ENCODE results near the gene CAMTA1. TPM values are rescaled to one million over a fixed set of nuclear protein-coding genes. Genes with fewer than 3 reads are reported as not detected.
"Not testable (repeated sequence)": the region's sequence is repeated elsewhere in the genome, so short reads cannot be mapped to it uniquely, and the experiment has no call there.

CAMTA1 gene
- total and polyA plus RNA-seq, 4 donors, result 90.5 to 236 (median 195) TPM

- no peak for DNase-seq (ENCODE audit: low read depth in 4 of 6, low spot score in 6 of 6)
- WGBS (ENCODE audit: insufficient coverage), result 85% methylated on average over 4 of the region's 15 CpGs
- H3K27ac ChIP-seq (ENCODE audit: low read depth, low read length), result no peak overlapping the region
These were observed 544.8 kb downstream of the CAMTA1 start for GRCh38 chr1:7329868-7330615.

GRCh38 chr1:7330726-7331125 lies 545.5 kb downstream of the CAMTA1 start:
- not testable (repeated sequence) for H3K27me3 ChIP-seq (ENCODE audit: control insufficient read depth, insufficient read depth, low read length); H3K36me3 ChIP-seq (ENCODE audit: control insufficient read depth, insufficient read depth, low read length); H3K27ac ChIP-seq (ENCODE audit: low read depth, low read length); H3K9me3 ChIP-seq (ENCODE audit: control insufficient read depth, insufficient read depth, low read length); H3K4me3 ChIP-seq (ENCODE audit: low read depth, low read length); DNase-seq (ENCODE audit: low read depth in 4 of 6, low spot score in 6 of 6)
- H3K4me1 ChIP-seq (ENCODE audit: control insufficient read depth, insufficient read depth, low read length), result peaks cover 22% of the 10 kb centered on the region
- 90% methylated on average over 2 of the region's 7 CpGs for WGBS (ENCODE audit: insufficient coverage)

More at GRCh38 chr1:7329868-7330615, 544.8 kb downstream of the CAMTA1 start:
- no peaks in the 10 kb centered on the region for H3K36me3 ChIP-seq (ENCODE audit: control insufficient read depth, insufficient read depth, low read length)
- peaks cover 18% of the 10 kb centered on the region for H3K4me1 ChIP-seq (ENCODE audit: control insufficient read depth, insufficient read depth, low read length)
- H3K4me3 ChIP-seq (ENCODE audit: low read depth, low read length), result no peak overlapping the region
- H3K9me3 ChIP-seq (ENCODE audit: control insufficient read depth, insufficient read depth, low read length), result no peaks in the 10 kb centered on the region
- H3K27me3 ChIP-seq (ENCODE audit: control insufficient read depth, insufficient read depth, low read length), result no peaks in the 10 kb centered on the region

GRCh38 chr1:7331926-7332535 lies 546.8 kb downstream of the CAMTA1 start:
- Histone ChIP-seq H3K4me3 (ENCODE audit: low read depth, low read length) (no peak overlapping the region), H3K27ac (ENCODE audit: low read depth, low read length) (no peak overlapping the region), H3K4me1 (ENCODE audit: control insufficient read depth, insufficient read depth, low read length) (peaks cover 31% of the 10 kb centered on the region), H3K36me3 (ENCODE audit: control insufficient read depth, insufficient read depth, low read length) (no peaks in the 10 kb centered on the region), H3K27me3 (ENCODE audit: control insufficient read depth, insufficient read depth, low read length) (no peaks in the 10 kb centered on the region), H3K9me3 (ENCODE audit: control insufficient read depth, insufficient read depth, low read length) (no peaks in the 10 kb centered on the region)
- no peak for DNase-seq (ENCODE audit: low read depth in 4 of 6, low spot score in 6 of 6)
- WGBS (ENCODE audit: insufficient coverage), result 50% methylated on average over 5 of the region's 9 CpGs

- H3K36me3 ChIP-seq (ENCODE audit: control insufficient read depth, insufficient read depth, low read length), result no peaks in the 10 kb centered on the region
- H3K4me3 ChIP-seq (ENCODE audit: low read depth, low read length), result no peak overlapping the region
- H3K27ac ChIP-seq (ENCODE audit: low read depth, low read length), result no peak overlapping the region
- no peak for DNase-seq (ENCODE audit: low read depth in 4 of 6, low spot score in 6 of 6)
- WGBS (ENCODE audit: insufficient coverage), result 85% methylated on average over 11 of the region's 11 CpGs
- no peaks in the 10 kb centered on the region for H3K9me3 ChIP-seq (ENCODE audit: control insufficient read depth, insufficient read depth, low read length)
- H3K27me3 ChIP-seq (ENCODE audit: control insufficient read depth, insufficient read depth, low read length), result no peaks in the 10 kb centered on the region
- peaks cover 31% of the 10 kb centered on the region for H3K4me1 ChIP-seq (ENCODE audit: control insufficient read depth, insufficient read depth, low read length)
These were observed 547.8 kb downstream of the CAMTA1 start for GRCh38 chr1:7333094-7333493.

GRCh38 chr1:7333620-7334019 lies 548.4 kb downstream of the CAMTA1 start:
- peaks cover 31% of the 10 kb centered on the region for H3K4me1 ChIP-seq (ENCODE audit: control insufficient read depth, insufficient read depth, low read length)
- no peaks in the 10 kb centered on the region for H3K36me3 ChIP-seq (ENCODE audit: control insufficient read depth, insufficient read depth, low read length)

GRCh38 chr1:7334475-7335035 lies 549.3 kb downstream of the CAMTA1 start:
- no peaks in the 10 kb centered on the region for H3K36me3 ChIP-seq (ENCODE audit: control insufficient read depth, insufficient read depth, low read length)
- 23% methylated on average over 5 of the region's 10 CpGs for WGBS (ENCODE audit: insufficient coverage)
- H3K27me3 ChIP-seq (ENCODE audit: control insufficient read depth, insufficient read depth, low read length), result no peaks in the 10 kb centered on the region
- H3K27ac ChIP-seq (ENCODE audit: low read depth, low read length), result no peak overlapping the region
- peaks cover 31% of the 10 kb centered on the region for H3K4me1 ChIP-seq (ENCODE audit: control insufficient read depth, insufficient read depth, low read length)
- H3K4me3 ChIP-seq (ENCODE audit: low read depth, low read length), result no peak overlapping the region
- peak in 3 of 6 donors; percentile 19 to 91 (median 65) for DNase-seq (ENCODE audit: low read depth in 4 of 6, low spot score in 6 of 6)
- no peaks in the 10 kb centered on the region for H3K9me3 ChIP-seq (ENCODE audit: control insufficient read depth, insufficient read depth, low read length)

More at GRCh38 chr1:7333620-7334019, 548.4 kb downstream of the CAMTA1 start:
- peak in 1 of 6 donors; percentile 49 for DNase-seq (ENCODE audit: low read depth in 4 of 6, low spot score in 6 of 6)
- no peak overlapping the region for H3K27ac ChIP-seq (ENCODE audit: low read depth, low read length)
- no peak overlapping the region for H3K4me3 ChIP-seq (ENCODE audit: low read depth, low read length)
- 78% methylated on average over 5 of the region's 8 CpGs for WGBS (ENCODE audit: insufficient coverage)
- H3K9me3 ChIP-seq (ENCODE audit: control insufficient read depth, insufficient read depth, low read length), result no peaks in the 10 kb centered on the region
- no peaks in the 10 kb centered on the region for H3K27me3 ChIP-seq (ENCODE audit: control insufficient read depth, insufficient read depth, low read length)

GRCh38 chr1:7335224-7335879 lies 550.1 kb downstream of the CAMTA1 start:
- peaks cover 31% of the 10 kb centered on the region for H3K4me1 ChIP-seq (ENCODE audit: control insufficient read depth, insufficient read depth, low read length)
- 56% methylated on average over 11 of the region's 13 CpGs for WGBS (ENCODE audit: insufficient coverage)
- DNase-seq (ENCODE audit: low read depth in 4 of 6, low spot score in 6 of 6), result peak in 1 of 6 donors; percentile 67
- H3K36me3 ChIP-seq (ENCODE audit: control insufficient read depth, insufficient read depth, low read length), result no peaks in the 10 kb centered on the region
- H3K4me3 ChIP-seq (ENCODE audit: low read depth, low read length), result no peak overlapping the region
- H3K27me3 ChIP-seq (ENCODE audit: control insufficient read depth, insufficient read depth, low read length), result no peaks in the 10 kb centered on the region
- no peaks in the 10 kb centered on the region for H3K9me3 ChIP-seq (ENCODE audit: control insufficient read depth, insufficient read depth, low read length)
- H3K27ac ChIP-seq (ENCODE audit: low read depth, low read length), result no peak overlapping the region

- no peak for DNase-seq (ENCODE audit: low read depth in 4 of 6, low spot score in 6 of 6)
These were observed 553.2 kb downstream of the CAMTA1 start for GRCh38 chr1:7338439-7338838.

GRCh38 chr1:7339014-7339413 lies 553.8 kb downstream of the CAMTA1 start:
- peaks cover 36% of the 10 kb centered on the region for H3K4me1 ChIP-seq (ENCODE audit: control insufficient read depth, insufficient read depth, low read length)
- no peaks in the 10 kb centered on the region for H3K9me3 ChIP-seq (ENCODE audit: control insufficient read depth, insufficient read depth, low read length)
- no peak for DNase-seq (ENCODE audit: low read depth in 4 of 6, low spot score in 6 of 6)
- H3K27ac ChIP-seq (ENCODE audit: low read depth, low read length), result no peak overlapping the region
- H3K36me3 ChIP-seq (ENCODE audit: control insufficient read depth, insufficient read depth, low read length), result no peaks in the 10 kb centered on the region
- no CpG with 5 or more reads among the region's 5 CpGs for WGBS (ENCODE audit: insufficient coverage)
- H3K4me3 ChIP-seq (ENCODE audit: low read depth, low read length), result no peak overlapping the region
- no peaks in the 10 kb centered on the region for H3K27me3 ChIP-seq (ENCODE audit: control insufficient read depth, insufficient read depth, low read length)

More at GRCh38 chr1:7338439-7338838, 553.2 kb downstream of the CAMTA1 start:
- no peaks in the 10 kb centered on the region for H3K36me3 ChIP-seq (ENCODE audit: control insufficient read depth, insufficient read depth, low read length)
- no peaks in the 10 kb centered on the region for H3K9me3 ChIP-seq (ENCODE audit: control insufficient read depth, insufficient read depth, low read length)
- H3K4me3 ChIP-seq (ENCODE audit: low read depth, low read length), result no peak overlapping the region
- WGBS (ENCODE audit: insufficient coverage), result 98% methylated on average over 7 of the region's 7 CpGs
- H3K27me3 ChIP-seq (ENCODE audit: control insufficient read depth, insufficient read depth, low read length), result no peaks in the 10 kb centered on the region
- peaks cover 40% of the 10 kb centered on the region for H3K4me1 ChIP-seq (ENCODE audit: control insufficient read depth, insufficient read depth, low read length)
- no peak overlapping the region for H3K27ac ChIP-seq (ENCODE audit: low read depth, low read length)
